ENCODE results near the gene SATB2.

Gene SATB2

GRCh38 chr2:199228887-199229819, 228.6 kb downstream of the SATB2 start:
- DNase-seq, result peak; percentile 99

DNA sequence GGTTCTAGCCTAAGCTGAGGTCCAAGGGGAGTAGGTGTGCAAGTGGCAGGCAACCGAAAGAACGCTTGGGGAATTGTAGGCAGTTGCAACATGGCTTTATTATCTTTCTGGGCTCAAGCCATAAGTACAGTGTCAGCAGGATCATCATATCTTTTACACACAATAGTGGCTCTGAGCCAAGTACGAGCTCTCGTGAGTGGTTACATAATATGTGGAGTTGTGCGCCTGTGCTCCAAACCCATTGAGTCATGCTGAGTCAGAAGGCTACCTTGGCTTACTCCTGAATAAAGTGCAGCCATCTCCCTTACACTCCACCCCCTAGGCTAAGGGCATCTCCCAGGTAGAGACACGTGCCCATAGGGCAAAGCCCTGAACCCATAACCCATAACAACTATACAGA, 233.9 kb downstream of the SATB2 start:
- DNase-seq, result no peak

DNA sequence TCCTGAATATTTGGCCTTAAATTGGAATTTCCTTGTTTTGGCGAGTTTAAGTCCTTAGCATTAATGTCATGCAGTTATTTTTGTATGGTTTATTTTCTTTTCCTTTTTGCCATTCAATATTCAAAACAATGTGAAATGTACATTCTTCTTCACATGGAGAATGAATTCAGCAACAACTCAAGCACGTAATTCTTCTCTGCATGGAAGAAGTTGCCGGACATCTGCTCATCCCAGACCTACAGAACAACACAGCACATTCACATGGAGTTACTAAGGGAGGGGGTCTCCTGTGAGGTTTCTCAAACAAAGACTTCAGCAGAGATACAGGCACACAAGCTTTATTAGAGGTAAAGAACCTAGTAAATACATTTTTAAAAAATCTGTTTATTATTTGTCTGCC, 236.8 kb downstream of the SATB2 start:
- DNase-seq, result no peak

GRCh38 chr2:199219551-199219950, 238.2 kb downstream of the SATB2 start:
- DNase-seq, result no peak

All from Kasumi-1 (cell line).